ENCODE data around the gene RNASET2.

RNASET2 gene

DNA sequence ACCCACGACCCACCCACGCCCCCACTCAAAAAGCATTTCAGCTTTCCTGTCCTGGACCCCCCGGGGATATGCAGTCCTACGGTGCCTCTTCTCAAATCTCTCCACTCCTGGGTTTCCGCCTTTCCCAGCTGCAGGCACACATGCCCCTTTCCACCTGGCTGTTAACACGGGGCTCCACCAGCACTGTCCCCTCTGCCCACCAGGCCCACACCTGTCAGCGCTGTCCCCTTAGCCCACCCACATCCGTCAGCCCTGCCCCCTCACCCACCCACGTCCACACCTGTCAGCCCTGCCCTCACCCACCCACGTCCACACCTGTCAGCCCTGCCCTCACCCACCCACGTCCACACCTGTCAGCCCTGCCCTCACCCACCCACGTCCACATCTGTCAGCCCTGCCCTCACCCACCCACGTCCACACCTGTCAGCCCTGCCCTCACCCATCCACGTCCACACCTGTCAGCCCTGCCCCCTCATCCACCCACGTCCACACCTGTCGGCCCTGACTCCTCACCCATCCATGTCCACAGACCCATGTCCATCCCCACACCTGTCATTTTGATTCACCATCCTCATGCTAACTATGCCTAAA, 11.6 kb downstream of the RNASET2 start:
- DNase-seq: no peak

DNA sequence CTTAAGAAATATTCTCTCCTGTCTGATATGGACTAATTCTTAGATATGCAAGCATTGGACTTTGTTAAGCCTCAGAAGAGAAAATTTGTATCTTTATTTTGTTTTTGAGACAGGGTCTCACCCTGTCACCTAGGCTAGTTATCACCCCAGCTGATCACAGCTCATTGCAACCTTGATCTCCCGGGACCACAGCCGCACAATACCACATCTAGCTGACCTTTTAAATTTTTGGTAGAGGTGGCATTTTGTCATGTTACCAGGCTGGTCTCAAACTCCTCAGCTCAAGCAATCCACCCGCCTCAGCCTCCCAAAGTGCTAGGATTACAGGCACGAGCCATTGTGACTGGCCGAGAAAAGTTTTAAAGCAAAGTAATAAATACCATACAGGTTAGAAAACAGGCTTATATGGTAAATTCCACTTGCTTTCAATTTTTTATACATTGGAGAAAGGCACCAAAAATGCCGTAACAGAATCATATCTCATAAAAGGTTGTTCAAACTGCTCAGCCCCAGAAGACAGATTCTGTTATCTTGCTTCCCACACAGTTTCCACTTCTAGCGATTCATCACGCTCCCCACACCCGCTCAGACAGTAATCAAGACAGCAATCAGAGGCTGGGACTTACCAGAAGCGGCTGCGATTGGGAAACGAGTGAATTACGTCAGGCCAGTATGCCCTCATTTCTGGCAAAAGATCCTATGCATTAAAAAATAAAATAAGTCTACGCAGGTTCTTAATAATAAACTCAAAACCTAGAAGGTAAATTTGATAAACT, 13.8 kb downstream of the RNASET2 start:
- peak; percentile 73 for DNase-seq

DNA sequence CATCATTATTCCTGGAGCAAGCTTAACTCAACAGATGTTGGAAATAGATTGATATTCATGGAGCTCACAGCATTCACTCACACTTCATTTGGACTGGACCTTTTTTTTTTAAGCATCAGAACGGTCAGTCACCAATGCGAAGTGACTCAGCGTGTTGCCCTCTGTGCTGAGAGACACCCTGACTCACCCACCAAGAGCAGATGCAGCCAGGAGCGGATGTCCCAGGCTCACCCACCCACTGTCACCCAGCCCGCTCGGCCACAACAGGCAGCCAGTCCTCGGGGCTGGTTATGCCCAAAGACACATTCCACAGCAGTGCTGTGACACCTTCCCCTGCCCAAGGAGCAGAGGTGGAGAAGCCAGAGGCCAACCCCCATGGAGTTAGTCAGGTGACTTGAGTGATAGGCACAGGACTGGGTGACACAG, 15.7 kb downstream of the RNASET2 start:
- no peak for DNase-seq

DNA sequence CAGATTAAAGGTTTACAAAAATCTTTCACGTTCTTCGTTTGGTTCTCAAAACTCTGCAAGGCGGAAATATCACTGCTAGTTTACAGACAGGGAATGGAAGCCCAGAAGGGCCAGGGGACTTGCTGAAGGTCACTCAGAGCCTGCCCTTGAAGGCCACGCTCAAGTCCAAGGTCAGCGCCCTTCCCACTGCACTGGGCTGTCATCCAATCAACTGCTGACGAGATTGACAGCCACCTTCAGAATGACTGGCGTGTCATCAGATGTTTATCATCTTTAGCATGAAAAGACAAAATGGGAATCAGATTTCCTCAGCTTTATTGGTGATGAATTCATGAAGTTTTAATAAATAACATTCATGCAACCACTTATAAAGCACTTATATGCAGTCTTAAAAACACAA, 16.5 kb downstream of the RNASET2 start:
- no peak for DNase-seq

DNA sequence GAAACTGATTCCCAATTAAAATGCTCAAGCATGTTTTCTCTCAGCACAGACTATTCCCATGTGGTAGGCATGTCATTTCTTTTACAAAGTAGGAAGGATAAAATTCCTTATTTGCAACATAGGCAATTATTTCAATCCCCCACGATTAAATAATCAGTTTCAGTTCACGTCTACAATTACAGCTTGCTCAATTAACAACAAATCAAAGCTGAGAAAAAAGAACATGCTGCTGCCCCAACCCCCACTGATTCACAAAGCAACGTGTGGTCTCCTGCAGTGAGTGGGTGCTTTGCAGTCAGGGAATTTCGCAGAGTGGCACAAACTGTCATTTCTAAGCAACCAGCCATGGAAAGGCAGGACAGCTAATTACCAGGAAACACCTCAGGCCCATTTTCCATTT, 17.0 kb downstream of the RNASET2 start:
- no peak for DNase-seq

DNA sequence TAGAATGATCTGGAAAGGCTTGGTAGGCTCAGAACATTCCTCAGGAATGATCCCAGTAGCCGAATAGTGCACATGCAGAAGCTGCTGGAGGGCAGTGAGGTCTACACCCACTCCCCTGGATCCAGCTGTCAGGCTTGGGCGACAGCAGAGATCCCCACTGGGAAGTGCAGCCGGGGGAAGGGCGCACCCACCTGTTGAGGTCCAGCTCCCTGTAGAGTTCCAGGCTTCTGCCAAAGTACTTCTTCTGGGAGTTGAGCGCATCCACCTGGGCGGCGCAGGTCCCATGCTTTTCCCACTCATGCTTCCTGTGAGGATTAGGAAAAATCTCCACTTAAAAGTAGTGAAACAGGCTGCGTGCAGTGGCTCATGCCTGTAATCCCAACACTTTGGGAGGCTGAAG, 17.6 kb downstream of the RNASET2 start:
- DNase-seq: no peak

DNA sequence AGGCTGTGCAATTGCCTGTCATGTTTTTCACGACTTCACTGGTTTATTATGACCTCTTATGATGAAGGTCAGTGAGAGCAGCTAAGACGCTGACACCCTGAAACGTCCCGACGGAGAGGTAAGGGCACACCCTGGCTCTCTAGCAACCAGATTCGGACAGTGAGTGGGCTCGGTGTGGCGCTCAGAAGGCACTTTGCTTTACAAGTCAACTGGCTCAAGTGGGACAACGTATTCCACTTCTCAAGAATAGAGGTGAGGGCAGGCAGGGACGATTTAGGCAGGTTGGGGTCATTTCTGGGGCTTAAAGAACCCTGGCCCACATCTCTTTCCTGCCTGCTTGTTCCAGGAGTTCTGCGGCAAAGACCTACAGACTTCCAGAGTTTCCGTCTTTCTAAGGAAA, 18.2 kb downstream of the RNASET2 start:
- DNase-seq: no peak

DNA sequence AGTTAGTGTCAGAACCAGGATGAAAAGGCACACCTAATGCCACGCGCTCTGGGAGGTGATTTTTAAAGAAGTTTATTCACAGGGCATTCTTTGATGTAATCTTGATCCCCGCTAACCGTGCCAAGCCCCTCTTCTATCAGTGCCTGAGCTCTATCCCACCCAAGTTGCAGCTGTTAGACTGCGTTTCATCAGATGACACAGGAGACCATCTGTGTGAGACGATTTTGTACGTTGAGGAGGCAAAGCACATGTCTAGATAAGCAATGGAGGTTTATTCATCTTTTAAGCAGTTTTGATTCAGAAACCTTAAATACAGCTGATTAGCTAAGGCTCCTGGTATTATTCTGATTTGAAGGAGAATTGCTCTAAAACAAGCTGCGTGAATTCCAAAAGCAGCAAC, 18.6 kb downstream of the RNASET2 start:
- no peak for DNase-seq

DNA sequence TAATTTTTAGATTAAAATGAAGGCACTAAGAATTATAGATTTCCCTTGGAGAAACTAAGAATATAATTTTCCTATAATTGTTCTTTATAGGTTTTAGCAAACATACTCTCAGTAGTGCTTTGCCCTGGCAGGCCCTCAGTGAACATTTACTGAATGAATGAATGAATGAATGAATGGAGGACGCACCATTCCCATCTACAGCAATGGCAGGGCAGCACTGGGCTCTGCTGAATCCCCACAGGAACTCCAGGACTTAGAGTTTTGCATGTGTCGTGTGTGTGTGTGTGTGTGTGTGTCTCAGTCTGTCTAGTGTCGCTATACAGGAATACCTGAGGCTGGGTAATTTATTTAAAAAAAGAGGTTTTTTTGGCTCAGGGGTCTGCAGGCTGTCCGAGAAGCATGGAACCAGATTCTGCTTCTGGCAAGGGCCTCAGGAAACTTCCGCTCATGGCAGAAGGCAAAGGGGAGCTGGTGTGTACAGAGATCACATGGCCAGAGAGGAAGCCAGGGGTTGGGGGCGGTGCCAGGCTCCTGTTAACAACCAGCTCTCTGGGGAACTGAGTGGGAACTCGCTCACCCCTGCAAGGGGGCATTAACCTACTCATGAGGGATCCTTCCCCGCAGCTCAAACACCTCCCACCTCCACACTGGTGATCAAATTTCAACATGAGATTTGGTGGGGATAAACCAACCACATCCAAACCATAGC, 20.1 kb downstream of the RNASET2 start:
- DNase-seq: no peak

DNA sequence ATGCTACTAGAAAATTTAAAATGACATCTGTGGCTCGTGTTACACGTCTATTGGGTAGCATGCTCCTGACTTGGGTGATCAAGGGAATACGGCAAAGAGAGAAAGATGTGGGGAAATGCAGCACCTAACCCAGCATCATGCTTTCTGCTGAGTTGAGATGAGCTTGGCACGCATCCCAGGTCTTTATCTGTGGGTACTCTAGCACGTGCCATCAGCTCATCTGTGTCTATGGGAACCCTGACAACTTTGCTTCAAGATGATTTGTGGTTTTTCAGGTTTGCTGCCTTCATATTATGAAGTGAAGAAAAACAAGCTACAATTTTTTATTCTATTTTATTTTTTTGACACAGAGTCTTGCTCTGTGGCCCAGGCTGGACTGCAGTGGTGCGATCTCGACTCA, 21.0 kb downstream of the RNASET2 start:
- no peak for DNase-seq

DNA sequence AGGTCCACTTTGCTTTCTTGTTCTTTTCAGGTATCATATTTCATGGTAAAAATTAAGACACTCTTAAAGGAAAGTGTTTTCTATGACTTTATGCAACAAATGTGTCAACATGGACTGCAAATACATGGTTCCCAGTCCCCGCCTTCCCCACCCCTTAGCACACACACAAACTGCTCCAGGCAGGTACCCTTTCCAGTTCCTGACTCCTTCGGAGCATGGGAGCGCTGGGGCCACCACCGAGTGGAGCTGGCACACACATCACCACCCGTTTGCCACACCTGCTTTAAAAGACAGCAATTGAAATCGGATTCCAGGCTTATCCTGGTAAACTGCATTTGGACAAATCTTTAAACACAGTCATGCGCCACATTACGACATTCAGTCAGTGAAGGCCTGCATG, 22.2 kb downstream of the RNASET2 start:
- DNase-seq: no peak

DNA sequence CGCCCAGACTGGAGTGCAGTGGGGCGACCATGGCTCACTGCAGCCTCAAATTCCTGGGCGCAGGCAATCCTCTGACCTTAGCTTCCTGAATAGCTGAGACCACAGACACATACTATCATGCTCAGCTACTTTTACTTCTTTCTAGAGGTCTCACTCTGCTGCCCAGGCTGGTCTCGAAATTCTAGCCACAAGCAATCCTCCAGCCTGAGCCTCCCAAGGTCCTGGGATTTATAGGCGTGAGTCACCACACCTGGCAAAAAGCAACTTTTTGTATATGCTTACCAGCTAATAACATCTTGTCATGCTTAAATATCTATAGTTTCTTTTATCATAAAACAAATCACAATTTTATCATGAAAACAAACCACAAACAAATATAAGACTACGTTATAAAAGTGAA, 23.0 kb downstream of the RNASET2 start:
- no peak for DNase-seq

DNA sequence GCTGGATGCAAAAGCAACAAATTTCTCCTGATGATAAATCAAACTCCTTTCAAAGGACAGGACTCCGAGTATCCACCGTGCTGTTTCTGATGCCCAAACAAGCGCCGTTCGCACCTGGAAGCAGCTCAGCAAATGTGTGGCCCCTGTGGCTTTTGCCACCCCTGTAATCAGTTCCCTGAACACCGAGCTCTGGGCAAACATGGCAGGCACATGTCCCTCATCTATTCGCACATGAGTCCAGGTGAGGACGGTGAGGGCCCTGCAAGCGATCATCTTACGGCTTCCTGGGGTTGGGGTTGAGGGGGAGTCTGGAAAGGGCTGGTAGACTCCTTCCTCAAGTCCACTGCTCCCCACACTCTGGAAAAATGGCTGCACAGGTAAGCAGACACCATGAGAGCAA, 23.7 kb downstream of the RNASET2 start:
- no peak for DNase-seq

DNA sequence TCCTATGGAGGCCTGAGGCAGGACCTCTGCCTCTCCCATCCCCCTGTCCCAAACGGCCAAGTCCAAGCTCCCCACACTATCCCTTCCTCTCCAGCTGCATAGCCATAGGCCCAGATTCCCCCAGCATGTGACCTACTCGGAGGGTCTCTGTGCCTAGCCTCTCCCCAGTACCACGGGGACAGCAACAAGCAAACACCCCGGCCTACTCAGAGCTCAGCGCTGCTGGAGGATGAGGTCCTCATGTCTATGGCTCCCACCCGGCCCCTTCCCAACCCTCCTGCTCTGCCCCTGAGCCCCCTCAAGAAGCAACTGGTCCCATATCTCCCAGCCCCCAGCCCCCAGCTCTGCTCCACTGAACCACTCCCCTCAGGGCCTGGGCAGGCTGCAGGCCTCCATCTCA, 24.2 kb downstream of the RNASET2 start:
- DNase-seq: no peak

DNA sequence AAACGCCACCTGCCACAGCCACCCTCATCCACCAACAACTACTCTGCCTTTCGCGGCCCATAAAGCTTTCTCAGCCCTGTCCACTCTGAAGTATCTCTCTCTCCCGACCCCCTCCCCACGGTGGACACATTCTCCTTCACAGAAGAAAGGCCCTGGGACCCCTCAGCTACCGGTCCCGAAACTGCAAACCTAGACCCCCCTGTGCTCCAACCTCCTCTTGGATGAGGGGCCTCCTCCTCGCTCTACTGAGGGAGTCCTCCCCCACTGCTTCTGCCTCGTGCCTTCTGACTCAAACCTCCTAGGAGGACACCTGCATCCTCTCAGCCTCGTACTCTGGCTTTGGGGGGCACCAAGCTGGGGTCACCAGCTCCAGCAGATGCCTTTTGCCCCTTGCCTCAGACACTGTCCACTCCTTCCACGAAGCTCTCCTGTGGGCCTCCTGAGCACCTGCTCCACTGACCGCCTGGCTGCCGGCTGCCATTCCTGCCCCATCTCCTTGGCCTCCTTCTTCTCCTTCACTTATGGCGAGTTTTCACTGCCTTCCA, 24.9 kb downstream of the RNASET2 start:
- no peak for DNase-seq

DNA sequence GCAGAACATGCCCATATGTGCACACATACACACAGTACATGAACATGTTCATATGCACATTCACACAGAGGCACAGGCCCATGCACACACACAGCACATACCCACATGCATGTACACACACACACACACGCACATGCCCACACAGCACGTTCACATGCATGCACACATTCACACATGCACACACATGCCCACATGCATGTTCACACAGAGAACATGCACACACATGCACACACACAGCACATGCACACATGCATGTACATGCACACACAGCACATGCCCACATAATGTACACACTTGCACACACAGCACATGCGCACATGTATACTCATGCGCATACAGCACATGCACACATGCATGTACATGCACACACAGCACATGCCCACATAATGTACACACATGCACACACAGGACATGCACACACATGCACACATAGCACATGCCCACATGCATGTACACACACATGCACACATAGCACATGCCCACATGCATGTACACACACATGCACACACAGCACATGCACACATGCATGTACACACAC, 25.9 kb downstream of the RNASET2 start:
- no peak for DNase-seq

DNA sequence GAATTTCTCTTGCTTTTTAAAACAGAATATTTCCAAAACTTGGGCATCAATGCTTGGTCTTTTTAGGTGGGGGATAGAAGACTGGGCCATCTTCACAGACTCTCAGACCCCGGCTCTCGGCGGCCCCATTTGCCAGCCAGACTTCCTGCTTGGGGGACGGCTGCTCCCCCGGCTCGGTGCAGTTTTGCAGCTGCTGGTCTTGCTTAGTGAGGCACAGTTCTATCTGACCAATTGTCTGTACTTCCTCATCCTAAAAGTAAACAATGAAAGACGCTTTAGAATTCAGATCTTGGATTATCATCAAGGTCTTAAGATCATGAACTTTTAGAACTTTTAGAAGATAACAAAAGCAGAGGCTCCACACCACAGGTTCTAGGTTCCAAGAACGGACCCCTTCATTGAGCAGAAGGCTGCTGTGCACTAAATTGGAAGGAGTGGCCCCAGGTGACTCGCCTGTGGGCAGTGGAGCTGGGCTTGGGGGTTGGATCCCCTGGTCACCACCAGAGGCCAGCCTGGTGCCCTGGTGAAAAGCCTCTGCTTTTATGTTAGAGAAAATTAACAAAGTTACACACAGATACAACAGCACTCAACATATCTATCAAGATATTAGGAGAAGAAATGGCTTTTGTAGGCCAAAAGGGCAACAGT, 26.7 kb downstream of the RNASET2 start:
- DNase-seq: no peak

DNA sequence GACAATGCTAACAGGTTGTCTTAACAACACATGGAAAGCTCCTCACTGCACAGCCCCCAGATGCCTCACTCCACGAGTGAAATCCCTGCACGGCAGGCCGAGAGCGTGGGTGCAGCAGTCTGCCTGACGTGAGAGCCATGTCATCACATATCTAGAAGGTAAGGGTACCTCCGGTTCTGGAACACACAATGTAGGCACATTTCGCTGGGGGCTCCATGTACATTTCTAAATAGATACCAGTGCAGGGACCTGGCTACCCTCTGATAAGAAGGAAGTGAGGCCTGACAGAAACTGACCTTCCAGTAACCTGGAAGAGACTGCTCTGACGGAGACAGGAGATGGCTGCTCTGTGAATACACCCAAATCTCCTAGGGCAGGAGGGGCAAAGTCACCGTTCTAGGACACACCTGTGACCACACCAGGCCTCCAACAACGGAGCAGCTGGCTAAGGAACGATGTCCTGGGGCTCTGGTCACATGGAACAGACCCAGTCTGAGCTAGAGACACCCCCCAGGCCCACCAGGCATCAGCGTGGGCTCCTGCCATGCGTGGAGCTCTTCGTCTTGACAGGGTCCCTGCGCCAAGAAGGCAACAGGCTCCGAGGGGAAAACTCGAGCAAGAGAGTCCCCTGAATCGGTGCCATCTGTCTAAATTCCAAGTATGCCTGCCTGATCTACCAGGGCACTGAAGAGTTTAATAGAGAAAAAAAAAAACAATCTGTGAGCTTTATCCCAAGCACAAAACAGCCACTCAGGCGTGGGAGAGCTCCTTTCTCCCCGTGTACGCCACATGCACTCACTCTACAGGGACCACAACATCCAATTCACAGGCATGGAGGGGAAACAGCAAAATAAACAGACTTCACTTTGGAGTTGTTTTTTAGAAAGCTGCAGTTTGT, 27.5 kb downstream of the RNASET2 start:
- DNase-seq: no peak

DNA sequence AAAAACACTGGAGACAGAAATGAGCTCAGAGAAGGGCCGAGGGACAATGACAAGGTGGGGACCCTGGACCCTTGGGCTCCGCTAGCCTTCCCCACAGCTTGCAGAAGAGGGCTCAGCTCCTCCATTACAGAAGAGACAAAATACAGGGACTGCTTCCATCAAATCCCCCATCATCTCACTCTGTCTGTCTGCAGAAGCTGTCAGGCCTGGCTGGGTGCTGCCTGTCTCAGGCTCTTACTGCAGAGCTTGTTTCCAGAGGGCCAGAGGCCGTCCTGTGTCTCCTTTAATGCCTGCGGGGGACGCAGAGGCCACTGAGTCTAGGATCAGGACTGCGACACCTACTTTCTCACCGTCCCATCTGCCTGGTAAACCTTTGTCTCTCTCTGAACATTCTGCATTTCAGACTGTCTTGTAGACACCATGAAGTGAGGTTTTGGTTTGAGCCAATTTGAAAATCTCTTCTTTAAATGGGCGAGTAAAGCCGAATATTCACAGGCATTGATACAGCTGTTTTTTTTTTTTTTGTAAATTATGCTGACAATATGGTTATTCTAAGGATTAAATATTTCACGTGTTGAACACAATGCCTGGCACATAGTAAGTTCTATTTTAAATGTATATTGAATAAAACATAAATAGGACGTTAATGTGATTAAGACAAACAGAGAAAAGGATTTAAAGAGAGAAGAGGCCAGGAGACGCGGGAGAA, 28.3 kb downstream of the RNASET2 start:
- DNase-seq: no peak

DNA sequence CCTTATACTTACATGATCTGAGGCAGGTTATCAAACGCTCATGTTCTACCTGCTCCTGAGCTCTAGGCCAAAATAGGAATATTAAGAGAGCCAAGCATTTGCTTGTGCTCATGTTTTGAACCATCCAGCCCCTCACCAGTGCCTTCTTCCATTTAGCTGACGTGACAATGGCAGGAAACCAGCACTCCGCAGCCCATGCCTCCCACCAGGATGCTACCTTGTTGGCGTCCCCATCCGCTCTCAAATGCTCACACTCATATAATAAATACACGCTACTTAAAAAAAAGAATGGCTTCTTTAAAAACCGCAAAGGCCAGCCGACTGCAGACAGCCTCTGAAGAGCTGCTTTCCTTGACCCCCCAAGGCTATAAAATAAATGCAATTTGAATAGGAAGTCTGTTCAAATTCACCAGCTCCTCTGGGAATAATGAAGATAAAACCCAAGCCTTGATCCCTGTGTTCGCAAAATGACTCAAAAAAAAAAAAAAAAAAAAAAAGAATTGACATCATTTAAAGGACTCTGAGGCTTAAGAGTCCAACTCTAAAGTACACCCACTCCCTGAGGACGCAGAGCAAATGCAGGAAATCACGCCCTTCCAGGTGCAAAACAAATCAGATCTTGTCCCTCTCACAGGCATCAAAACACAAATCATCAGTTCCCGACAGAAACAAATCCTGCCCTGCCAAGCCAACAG, 29.0 kb downstream of the RNASET2 start:
- DNase-seq: no peak

DNA sequence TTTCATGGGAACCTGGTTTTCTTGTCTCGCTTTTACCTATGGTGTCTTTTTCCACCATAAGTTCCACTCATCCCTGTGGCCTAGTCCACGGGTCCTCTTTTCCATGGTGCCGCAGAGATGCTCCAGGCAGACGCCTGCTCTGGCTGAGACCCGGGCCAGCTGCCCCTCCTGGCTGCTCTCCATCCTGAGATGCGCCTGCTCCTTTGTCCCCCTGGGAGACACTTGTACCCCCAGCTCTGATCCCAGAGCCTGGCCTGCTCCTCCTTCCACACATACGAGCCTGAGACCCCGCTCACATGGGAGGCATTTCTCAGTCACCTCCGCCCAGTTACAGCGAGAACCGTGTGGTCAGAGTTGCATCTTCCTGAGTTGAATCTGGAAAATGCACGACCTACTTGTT, 29.6 kb downstream of the RNASET2 start:
- DNase-seq: no peak
